Thymus (tissue), 11 donors: ENCODE measurements around the gene ANKS1B. TPM values are rescaled to one million over a fixed set of nuclear protein-coding genes. Genes with fewer than 3 reads are reported as not detected.

Experiments
- DNase-seq, 9 donors: peaks; one replicate each; pipeline ENCODE4 v3.0.0-alpha.2; 2013; ENCODE audit warnings: low spot score in 9 of 9, low read depth in 6 of 9, missing footprints in 1 of 9
- H3K27ac ChIP-seq, 2 donors: one replicate each; pipeline ENCODE4 v1.5.1; 2013; ENCODE audit warnings: control low read depth in 1 of 2, low read depth in 1 of 2, low read length in 1 of 2, mild to moderate bottlenecking in 1 of 2, moderate library complexity in 1 of 2
- H3K27me3 ChIP-seq, 2 donors: one replicate each; pipeline ENCODE4 v1.5.1; 2013; ENCODE audit warnings: low read length in 1 of 2; ENCODE audit not compliant: control insufficient read depth in 2 of 2, insufficient read depth in 1 of 2
- H3K36me3 ChIP-seq, 2 donors: one replicate each; pipeline ENCODE4 v1.5.1; 2013; ENCODE audit warnings: low read length in 1 of 2, mild to moderate bottlenecking in 1 of 2, moderate library complexity in 1 of 2; ENCODE audit not compliant: control insufficient read depth in 2 of 2, insufficient read depth in 2 of 2
- H3K4me1 ChIP-seq, 2 donors: one replicate each; pipeline ENCODE4 v1.5.1; 2013; ENCODE audit warnings: low read length in 2 of 2; ENCODE audit not compliant: control insufficient read depth in 2 of 2, insufficient read depth in 2 of 2
- H3K4me3 ChIP-seq, 2 donors: one replicate each; pipeline ENCODE4 v1.5.1; 2013; ENCODE audit warnings: low read length in 2 of 2, control low read depth in 1 of 2, mild to moderate bottlenecking in 1 of 2
- H3K9me3 ChIP-seq, 2 donors: one replicate each; pipeline ENCODE4 v1.5.1; 2013; ENCODE audit warnings: low read length in 1 of 2, mild to moderate bottlenecking in 1 of 2; ENCODE audit not compliant: control insufficient read depth in 2 of 2, insufficient read depth in 1 of 2
- WGBS: extraction: QIAGEN DNeasy Blood & Tissue Kit; methylation state at CpG from one replicate; pipeline ENCODE4 v1.1.7; 2013; 5-methylcytosine and 5-hydroxymethylcytosine counted together
- polyA plus RNA-seq: library from polyadenylated mRNA; stranded (reverse); fragments of 200-250 nt; gene quantifications from one replicate; pipeline ENCODE4 v1.2.3, GENCODE V29; 2013
- total RNA-seq: library from RNA; stranded (reverse); fragments of 120-200 nt; gene quantifications from one replicate; pipeline ENCODE4 v1.2.4, GENCODE V29; 2013
- donor health status: healthy.

Gene ANKS1B
- total and polyA plus RNA-seq, 2 donors = 3.5 to 4.9 TPM

DNA sequence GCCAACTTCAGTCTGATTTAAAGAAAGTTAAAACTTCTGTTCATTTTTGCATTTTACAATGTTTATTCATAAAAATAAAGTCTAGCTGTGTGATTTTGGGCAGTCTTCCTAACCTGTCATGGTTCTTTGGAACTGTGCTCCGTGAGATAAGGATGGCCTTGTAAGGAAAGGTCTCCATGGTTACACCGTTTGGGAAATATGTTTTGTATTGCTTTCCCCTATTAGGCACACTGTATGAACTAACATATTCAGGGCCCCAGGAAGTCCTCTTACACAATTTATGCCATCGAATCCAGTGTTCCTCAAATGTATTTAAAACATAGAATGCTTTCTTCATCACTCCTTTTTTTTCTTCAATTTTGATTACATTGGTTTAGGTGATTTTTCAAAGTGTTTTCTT is 1285.2 kb downstream of the ANKS1B start:
- H3K4me3 ChIP-seq = no peak overlapping the region
- DNase-seq = no peak
- no peaks in the 10 kb centered on the region for H3K4me1 ChIP-seq
- H3K9me3 ChIP-seq = no peaks in the 10 kb centered on the region
- H3K27me3 ChIP-seq = no peaks in the 10 kb centered on the region
- no peak overlapping the region for H3K27ac ChIP-seq
- H3K36me3 ChIP-seq = peaks cover 0 to 4% of the 10 kb centered on the region in 2 donors
- WGBS = 92% methylated on average over 3 of the region's 3 CpGs

DNA sequence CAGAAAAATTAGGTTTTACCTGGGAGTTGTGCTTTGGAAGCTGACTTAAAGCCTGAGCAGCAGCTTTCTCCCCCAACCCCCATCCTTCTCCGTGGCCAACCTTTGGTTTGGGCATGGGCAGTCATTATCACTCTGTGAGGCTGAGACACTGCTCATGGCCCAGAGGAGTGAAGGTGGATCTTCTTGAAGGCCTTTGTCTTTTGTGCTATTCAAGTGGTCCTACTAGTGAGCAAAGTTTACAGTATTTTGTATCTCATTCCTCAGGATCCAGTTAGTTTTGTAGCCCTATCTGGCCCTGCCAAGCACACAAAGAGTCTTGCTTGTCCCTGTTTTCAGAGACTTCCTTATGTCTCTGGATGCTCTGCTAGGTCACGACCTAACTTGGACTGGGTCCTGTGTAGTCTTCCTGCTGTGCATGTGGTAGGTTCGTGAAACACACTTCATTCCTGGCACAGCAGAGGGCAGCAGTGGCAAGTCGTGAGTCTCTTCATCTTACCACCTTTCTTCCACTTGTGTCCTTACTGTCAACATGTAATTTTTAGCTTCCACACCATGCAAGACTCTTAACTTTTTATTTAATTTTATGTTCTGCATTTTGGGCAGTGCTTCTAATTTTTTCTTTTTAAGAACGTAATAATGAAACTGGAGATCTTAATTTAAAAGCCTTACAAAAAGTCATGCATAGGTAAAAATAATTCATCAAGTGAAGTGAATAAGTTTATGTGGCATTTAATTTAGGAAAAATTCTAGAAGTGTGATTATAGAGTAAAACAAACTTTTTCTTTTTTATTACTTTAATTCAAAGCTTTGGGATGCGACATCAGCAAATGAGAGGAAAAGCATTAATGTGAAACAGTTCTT is 1285.9 kb downstream of the ANKS1B start:
- DNase-seq = peak in 8 of 9 donors; percentile 6 to 60 (median 22)
- Histone ChIP-seq H3K36me3 (peaks cover 0 to 4% of the 10 kb centered on the region in 2 donors), H3K27me3 (no peaks in the 10 kb centered on the region), H3K9me3 (no peaks in the 10 kb centered on the region), H3K4me1 (no peaks in the 10 kb centered on the region), H3K27ac (no peak overlapping the region), H3K4me3 (no peak overlapping the region)
- 52% methylated on average over 6 of the region's 6 CpGs for WGBS

DNA sequence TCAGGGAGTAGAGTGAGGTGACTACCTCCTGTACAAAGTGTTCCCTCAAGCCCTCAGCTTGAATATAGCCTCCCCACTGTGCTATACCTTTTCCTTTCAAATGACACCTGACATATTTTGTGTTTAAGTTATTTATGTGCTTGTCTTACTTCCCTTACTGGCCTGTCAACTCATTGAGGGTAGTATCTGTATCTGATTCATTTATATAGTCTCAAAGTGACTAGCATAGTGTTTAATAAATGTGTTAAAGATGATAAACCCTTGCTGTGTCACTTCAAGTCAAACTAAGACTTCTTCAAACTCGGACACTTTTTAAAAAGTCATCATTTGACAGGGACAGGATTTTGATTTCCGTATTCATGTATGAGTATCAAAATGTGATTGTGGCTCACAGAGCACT is 1287.5 kb downstream of the ANKS1B start:
- H3K27ac ChIP-seq = no peak overlapping the region
- H3K9me3 ChIP-seq = no peaks in the 10 kb centered on the region
- no peaks in the 10 kb centered on the region for H3K27me3 ChIP-seq
- DNase-seq = no peak
- no peak overlapping the region for H3K4me3 ChIP-seq
- 96% methylated on average over 2 of the region's 2 CpGs for WGBS
- H3K36me3 ChIP-seq = peaks cover 0 to 4% of the 10 kb centered on the region in 2 donors
- H3K4me1 ChIP-seq = no peaks in the 10 kb centered on the region

DNA sequence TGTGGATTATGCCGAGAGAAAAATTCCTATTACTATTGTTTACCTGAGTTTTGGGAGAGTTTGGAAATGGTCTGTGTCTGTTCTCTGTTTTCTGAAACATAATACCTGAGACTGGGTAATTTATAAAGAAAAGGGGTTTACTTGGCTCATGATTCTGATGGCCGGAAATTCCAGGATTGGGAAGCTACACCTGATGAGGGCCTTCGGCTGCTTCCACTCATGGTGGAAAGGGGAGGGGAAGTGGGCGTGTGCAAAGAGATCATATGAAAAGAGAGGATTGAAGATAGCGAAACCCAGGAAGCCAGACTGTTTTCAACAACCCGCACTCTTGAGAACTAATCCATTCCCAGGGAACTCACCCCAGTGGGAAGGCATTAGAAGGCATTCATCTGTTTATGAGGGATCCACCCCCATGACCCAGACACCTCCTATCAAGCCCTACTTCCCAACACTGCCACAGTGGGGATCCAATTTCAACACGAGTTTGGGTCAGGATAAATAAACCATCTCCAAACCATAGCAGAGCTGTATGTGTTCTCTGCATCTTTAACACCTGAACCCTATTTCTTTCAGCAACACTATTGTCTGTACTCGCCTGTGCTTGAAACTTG is 1288.6 kb downstream of the ANKS1B start:
- H3K27ac ChIP-seq = no peak overlapping the region
- no peak for DNase-seq
- no peaks in the 10 kb centered on the region for H3K4me1 ChIP-seq
- H3K27me3 ChIP-seq = no peaks in the 10 kb centered on the region
- WGBS = 94% methylated on average over 8 of the region's 8 CpGs
- H3K9me3 ChIP-seq = no peaks in the 10 kb centered on the region
- no peak overlapping the region for H3K4me3 ChIP-seq
- peaks cover 0 to 4% of the 10 kb centered on the region in 2 donors for H3K36me3 ChIP-seq

DNA sequence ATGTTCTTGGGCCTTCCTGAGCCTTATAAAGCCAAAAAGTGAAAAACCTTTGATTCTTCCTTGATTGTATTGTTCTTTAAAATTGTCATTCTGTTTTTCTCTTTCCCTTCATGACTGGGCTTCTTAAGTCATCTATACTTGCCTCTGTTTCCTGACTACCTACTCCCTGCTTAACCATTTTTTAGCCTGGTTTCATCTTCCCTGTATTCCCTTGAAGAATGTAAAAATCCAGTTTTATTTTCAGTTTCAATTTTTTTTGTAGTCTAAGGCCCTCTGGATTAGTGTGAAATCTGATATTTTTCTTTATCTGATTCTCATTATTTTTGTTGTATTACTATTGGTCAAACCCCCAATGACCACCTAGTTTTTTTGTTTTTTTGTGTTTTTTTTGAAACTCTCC is 1293.4 kb downstream of the ANKS1B start:
- Histone ChIP-seq H3K4me3 (no peak overlapping the region), H3K9me3 (no peaks in the 10 kb centered on the region), H3K27ac (no peak overlapping the region), H3K36me3 (peaks cover 0 to 7% of the 10 kb centered on the region in 2 donors), H3K4me1 (no peaks in the 10 kb centered on the region), H3K27me3 (no peaks in the 10 kb centered on the region)
- no peak for DNase-seq

DNA sequence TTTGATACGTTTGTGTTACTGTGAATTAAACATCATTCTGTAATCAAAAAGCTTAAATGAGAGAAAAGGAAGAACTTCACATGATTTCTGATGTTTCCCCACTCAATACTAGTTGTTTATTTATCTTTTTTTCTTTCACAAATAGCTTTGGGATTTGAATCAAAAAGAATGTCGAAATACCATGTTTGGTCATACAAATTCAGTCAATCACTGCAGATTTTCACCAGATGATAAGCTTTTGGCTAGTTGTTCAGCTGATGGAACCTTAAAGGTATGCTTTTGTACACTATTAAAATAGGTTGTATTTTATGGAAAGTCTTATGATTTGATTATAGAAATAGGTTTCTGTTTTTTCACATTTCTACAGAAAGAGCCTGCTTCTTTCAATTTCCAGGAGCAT is 1298.1 kb downstream of the ANKS1B start:
- peaks cover 11 to 13% of the 10 kb centered on the region in 2 donors for H3K36me3 ChIP-seq
- no peak for DNase-seq
- no peaks in the 10 kb centered on the region for H3K4me1 ChIP-seq
- no peak overlapping the region for H3K4me3 ChIP-seq
- no peaks in the 10 kb centered on the region for H3K27me3 ChIP-seq
- 95% methylated on average over 2 of the region's 2 CpGs for WGBS
- H3K27ac ChIP-seq = no peak overlapping the region
- H3K9me3 ChIP-seq = no peaks in the 10 kb centered on the region

Other genes with a start within 250 kb of the ANKS1B start
- gene BLTP3B, start 157.9 kb upstream of the ANKS1B start, total RNA-seq = 15.5 TPM
- 9.5 TPM for gene BLTP3B, start 157.9 kb upstream of the ANKS1B start, polyA plus RNA-seq
- 36.8 TPM for gene ACTR6, start 215.9 kb upstream of the ANKS1B start, total RNA-seq
- gene ACTR6, start 215.9 kb upstream of the ANKS1B start, polyA plus RNA-seq = 39.9 TPM